ENCODE data around the gene SPRR5. TPM values are rescaled to one million over a fixed set of nuclear protein-coding genes. Genes with fewer than 3 reads are reported as not detected.

SPRR5 gene
- total RNA-seq, 2 donors from 2014 or later, result not detected

DNA sequence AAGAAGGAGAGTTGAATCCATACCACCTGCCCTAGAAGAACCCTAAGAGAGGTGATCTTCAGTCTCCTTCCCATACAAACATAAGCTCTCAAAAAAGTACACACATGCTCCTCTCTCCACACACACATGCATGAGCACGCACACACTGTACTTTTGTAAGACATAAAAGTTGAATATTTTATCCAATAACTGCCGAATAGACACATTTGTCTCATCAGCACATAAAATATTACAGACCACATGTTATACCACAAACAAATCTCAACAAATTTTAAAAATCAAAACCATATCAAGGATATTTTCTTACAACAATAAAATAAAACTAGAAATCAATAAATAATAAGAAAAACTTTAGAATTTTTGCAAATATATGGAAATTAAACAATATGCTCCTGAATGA lies 39.6 kb downstream of the SPRR5 start:
- H3K27ac ChIP-seq, result no peak overlapping the region
- no peak overlapping the region for H3K4me3 ChIP-seq
- H3K36me3 ChIP-seq, result no peaks in the 10 kb centered on the region
- no peaks in the 10 kb centered on the region for H3K27me3 ChIP-seq
- H3K9me3 ChIP-seq, result no peaks in the 10 kb centered on the region
- no peak for DNase-seq (ENCODE audit: low spot score)
- TF ChIP-seq, protein P1, sequence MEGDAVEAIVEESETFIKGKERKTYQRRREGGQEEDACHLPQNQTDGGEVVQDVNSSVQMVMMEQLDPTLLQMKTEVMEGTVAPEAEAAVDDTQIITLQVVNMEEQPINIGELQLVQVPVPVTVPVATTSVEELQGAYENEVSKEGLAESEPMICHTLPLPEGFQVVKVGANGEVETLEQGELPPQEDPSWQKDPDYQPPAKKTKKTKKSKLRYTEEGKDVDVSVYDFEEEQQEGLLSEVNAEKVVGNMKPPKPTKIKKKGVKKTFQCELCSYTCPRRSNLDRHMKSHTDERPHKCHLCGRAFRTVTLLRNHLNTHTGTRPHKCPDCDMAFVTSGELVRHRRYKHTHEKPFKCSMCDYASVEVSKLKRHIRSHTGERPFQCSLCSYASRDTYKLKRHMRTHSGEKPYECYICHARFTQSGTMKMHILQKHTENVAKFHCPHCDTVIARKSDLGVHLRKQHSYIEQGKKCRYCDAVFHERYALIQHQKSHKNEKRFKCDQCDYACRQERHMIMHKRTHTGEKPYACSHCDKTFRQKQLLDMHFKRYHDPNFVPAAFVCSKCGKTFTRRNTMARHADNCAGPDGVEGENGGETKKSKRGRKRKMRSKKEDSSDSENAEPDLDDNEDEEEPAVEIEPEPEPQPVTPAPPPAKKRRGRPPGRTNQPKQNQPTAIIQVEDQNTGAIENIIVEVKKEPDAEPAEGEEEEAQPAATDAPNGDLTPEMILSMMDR (IDR thresholded peaks at IDR 0.05), result no peak
- no peaks in the 10 kb centered on the region for H3K4me1 ChIP-seq

DNA sequence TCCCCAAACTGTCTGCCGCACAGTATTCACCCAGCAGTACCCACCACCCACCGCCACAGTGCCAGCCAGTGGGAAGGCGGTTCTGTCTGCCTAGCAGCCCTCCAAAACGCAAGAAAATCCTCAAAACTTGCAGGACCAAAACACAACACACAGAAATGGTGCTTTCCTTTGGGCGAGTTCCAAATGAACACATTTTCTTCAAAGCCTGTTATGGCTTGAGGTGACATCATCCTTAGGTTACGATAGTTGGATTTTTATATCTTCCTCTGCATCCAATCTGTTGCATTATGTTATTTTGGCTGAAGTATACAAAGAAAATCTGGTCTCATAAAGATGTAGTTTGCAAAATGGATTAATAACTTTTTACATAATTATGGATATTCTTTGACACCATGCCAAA lies 46.2 kb downstream of the SPRR5 start:
- TF ChIP-seq, protein P1 (IDR thresholded peaks at IDR 0.05), result no peak
- Histone ChIP-seq H3K36me3 (no peaks in the 10 kb centered on the region), H3K4me3 (no peak overlapping the region), H3K9me3 (peaks cover 0 to 5% of the 10 kb centered on the region in 2 donors), H3K4me1 (no peaks in the 10 kb centered on the region), H3K27ac (no peak overlapping the region), H3K27me3 (no peaks in the 10 kb centered on the region)
- DNase-seq (ENCODE audit: low spot score), result no peak

DNA sequence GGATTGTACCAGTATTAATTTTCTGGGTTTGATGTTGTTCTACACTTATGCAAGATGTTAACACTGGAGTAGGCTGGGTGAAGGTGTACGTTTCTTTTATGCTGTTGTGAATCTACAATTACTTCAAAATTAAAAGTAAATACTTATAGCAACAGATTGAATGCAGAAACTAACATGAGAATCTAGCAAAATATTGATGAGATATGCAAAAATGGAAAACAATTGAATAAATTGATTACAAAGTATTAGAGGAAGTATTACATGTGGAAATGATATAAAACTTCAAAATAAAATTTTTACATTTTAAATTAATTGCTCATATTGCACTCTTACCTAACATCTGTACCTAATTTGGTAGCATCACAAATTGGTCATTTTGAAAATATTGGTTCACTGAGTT lies 48.8 kb downstream of the SPRR5 start:
- H3K4me3 ChIP-seq, result no peak overlapping the region
- H3K4me1 ChIP-seq, result no peaks in the 10 kb centered on the region
- TF ChIP-seq, protein P1 (IDR thresholded peaks at IDR 0.05), result no peak
- no peak for DNase-seq (ENCODE audit: low spot score)
- no peak overlapping the region for H3K27ac ChIP-seq
- H3K27me3 ChIP-seq, result no peaks in the 10 kb centered on the region
- H3K9me3 ChIP-seq, result peaks cover 0 to 5% of the 10 kb centered on the region in 2 donors
- no peaks in the 10 kb centered on the region for H3K36me3 ChIP-seq

DNA sequence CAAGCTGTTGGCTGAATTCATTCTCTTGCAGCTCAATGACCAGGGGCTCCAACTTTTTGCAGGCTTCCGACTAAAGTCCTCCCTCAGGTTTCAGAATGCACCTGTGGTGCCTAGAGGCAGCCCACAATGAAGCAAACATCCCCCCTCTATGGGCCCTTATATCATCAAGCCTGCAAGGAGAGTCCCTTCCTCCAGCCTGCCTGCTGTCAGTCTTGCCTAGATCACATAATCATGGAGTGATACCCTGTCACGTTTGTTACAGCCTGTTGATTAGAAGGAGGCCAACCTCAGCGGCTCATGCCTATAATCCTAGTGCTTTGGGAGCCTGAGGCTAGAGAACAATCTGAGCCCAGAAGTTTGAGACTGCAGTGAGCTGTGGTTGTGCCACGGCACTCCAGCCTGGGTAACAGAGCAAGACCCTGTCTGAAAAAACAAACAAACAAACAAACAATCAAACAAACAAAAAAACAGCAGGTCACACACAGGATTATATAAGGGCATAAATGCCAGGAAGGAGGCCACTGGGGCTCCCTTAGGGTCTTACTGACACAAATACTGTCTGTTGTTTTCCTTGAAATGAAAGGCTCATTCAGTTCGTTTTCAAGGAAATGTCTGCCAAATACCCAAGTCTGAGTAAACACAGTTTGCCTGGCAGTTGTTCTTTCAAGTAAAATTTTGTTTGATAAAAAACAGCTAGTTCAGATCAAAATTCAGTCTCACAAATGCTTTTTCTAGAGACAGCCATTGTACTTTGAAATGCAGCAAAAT lies 49.8 kb downstream of the SPRR5 start:
- TF ChIP-seq, protein P1 (IDR thresholded peaks at IDR 0.05), result no peak
- no peak for DNase-seq (ENCODE audit: low spot score)

DNA sequence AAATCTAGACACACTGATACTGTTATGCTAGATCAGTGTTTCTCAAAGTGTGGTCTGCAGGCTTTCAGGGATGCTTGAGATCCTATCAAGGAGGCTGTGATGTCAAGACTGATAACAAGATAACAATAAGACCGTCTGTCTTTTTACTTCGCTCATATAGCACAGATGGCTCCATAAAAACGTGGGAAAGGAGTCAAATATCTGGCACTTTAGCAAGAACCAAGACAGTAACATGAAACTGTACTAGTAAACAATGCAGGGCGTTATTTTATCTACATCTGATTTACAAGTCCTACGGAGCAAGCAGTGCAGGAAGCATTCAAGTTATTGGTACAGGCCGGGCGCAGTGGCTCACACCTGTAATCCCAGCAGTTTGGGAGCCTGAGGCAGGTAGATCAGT lies 50.9 kb downstream of the SPRR5 start:
- peaks cover 0 to 5% of the 10 kb centered on the region in 2 donors for H3K9me3 ChIP-seq
- TF ChIP-seq, protein P1 (IDR thresholded peaks at IDR 0.05), result no peak
- H3K4me3 ChIP-seq, result no peak overlapping the region
- no peaks in the 10 kb centered on the region for H3K36me3 ChIP-seq
- no peak for DNase-seq (ENCODE audit: low spot score)
- H3K4me1 ChIP-seq, result no peaks in the 10 kb centered on the region
- no peaks in the 10 kb centered on the region for H3K27me3 ChIP-seq
- no peak overlapping the region for H3K27ac ChIP-seq

More for the DNA sequence above, 49.8 kb downstream of the SPRR5 start:
- peaks cover 0 to 5% of the 10 kb centered on the region in 2 donors for H3K9me3 ChIP-seq
- H3K27ac ChIP-seq, result no peak overlapping the region
- H3K36me3 ChIP-seq, result no peaks in the 10 kb centered on the region
- no peaks in the 10 kb centered on the region for H3K4me1 ChIP-seq
- H3K4me3 ChIP-seq, result no peak overlapping the region
- H3K27me3 ChIP-seq, result no peaks in the 10 kb centered on the region

DNA sequence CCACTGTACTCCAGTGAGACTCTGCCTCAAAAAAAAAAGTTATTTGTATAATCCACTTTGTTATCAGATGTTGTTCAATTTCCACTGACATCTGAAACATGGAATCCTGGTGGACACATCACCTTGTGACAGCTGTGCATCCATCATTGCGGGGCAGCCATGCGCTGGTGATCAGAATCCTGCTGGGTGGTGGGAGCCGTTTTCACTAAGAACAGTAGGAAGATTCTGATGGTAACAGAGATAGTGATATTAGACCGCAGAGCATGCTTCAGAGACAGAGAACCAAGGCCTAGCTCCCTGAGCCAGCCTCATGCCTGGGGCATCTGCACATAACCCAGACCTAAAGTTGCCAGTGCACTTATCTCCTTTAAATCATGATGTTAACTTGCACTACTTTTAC lies 51.5 kb downstream of the SPRR5 start:
- DNase-seq (ENCODE audit: low spot score), result no peak
- no peaks in the 10 kb centered on the region for H3K27me3 ChIP-seq
- no peaks in the 10 kb centered on the region for H3K4me1 ChIP-seq
- H3K36me3 ChIP-seq, result no peaks in the 10 kb centered on the region
- H3K27ac ChIP-seq, result no peak overlapping the region
- TF ChIP-seq, protein P1 (IDR thresholded peaks at IDR 0.05), result no peak
- H3K4me3 ChIP-seq, result no peak overlapping the region
- peaks cover 0 to 5% of the 10 kb centered on the region in 2 donors for H3K9me3 ChIP-seq

Measured in right atrium auricular region (tissue), 2 donors.